Stimulated activated CD8-positive, alpha-beta memory T cell treated with anti-CD3 and anti-CD28 coated beads, Interleukin-15, amount 100 ng/mL, for 1 hour (primary cell): Measurements from ENCODE around the gene DAZL.
A peak's percentile ranks its signal among the peaks of the same experiment; 100 is the strongest.

ENCODE experiments used
- DNase-seq: peaks from one replicate; pipeline ENCODE4 v3.0.0-alpha.2; 2020; ENCODE audit warnings: low read depth

The DAZL gene

GRCh38 chr3:16595778-16596177, 9.4 kb downstream of the DAZL start:
- DNase-seq = no peak

DNA sequence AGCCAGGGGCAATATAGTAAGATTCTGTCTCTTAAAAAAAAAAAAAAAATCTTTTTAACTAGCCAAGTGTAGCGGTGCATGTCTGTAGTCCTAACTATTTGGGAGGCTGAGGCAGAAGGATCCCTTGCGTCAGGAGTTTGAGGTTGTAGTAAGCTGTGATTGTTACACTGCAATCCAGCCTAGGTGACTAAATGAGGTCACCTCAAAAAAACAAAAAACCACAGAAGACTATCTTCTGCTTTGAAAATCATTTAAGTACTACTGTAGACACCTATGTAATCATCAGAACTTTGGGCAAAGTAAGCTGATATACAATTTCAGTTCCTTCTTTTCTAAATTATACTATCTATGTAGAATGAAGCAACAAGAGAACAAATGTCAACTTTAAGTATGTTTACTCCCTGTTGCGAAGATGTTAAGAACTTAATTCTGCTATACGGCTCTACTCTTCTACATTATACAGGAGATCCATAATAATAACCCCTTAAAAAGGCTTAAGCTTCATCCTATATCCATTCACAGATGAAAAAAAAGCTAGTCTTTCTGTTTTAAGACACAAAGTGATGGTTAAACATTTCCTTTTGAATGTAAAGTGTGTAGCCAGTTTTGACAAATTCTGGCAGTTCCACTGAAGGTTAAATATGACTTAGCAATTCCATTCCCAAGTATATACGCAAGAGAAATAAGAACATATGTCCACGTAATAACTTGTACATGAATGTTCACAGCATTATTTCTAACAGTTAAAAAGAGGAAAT, 15.2 kb downstream of the DAZL start:
- DNase-seq = no peak

DNA sequence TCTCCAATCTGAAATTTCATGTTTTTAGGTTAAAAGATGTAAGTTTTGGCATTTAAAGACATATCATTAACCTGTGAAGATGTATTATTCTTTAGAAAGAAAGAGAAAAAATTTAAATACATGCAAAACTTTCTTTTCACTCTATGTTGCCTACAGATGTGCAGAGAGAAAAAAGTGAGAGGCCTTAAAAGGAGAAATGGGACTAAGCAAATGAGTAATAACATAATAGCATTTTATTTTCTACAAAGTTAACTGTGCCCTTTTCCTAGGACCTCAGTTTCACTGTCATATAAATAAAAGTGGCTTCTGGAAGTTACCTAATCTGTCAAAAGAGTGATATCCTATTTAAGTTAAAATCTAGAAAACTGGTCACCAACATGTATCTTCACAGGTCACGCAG, 16.1 kb downstream of the DAZL start:
- no peak for DNase-seq

- no peak for DNase-seq
Observed at GRCh38 chr3:16587681-16588060, 17.6 kb downstream of the DAZL start.

DNA sequence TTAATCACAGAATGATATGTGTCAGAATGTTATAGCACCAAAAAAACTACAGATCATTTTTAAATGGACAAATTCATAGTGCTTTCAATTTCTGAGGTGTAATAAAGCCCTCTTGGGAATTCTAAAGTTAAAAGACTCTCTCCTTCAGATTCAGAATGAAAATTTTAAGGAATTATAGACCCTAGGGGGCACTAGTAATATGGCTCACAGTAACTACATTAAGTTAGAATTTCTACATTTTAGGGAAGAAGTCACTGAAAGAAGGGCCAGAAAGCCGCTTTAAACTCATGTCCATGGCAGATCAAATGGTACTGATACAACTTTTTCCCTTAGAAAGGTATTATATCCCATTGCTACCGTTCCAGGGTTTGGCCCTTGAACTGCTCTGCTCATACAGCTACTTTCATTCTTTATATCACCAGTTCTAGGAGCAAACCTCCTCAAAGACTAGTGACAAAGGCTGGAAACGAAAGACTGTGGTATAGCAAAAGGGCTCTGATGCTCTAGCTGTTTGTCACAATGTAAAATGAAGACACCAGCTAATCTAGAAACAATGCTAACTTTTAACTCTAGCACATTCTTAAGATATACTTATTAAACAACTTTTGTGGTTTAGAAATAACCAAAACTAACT, 18.1 kb downstream of the DAZL start:
- DNase-seq = no peak

DNA sequence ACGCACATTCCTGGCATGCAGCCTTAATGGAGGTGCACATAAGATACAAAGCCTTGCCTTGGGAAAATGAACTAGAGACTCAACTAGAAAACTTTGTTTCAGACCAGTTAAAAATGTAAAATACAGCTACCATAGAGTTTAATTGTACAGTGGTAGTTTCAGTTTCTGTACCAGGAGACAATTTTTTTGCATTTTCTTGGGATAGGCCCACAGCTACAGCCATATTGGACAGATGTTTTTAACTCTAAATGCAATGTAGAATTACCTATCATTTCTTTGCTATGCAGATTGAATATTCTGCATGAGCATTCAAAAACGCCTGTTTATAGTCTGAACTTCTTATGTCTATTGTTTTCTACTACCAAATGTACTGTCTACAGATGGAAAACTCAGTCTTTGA, 20.3 kb downstream of the DAZL start:
- no peak for DNase-seq

DNA sequence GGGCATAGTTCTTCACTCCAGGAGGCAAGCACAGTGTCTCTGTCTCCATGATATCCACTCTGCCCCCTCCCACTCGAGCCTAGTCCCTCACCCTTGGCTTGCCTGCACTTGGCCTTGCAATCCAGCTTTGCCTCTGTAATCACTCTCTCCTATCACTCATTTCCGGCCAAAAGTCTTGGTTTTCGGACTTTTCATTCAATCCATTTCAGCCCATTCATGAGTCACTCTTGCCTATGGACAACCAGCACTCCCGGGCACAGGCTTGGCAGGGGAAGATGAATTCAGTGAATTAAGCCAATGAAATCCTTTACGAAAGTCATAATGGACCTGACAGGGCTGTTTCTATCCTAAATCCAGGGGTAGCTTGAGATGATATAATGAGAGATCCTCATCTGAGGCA, 21.7 kb downstream of the DAZL start:
- no peak for DNase-seq

GRCh38 chr3:16570113-16570512, 35.1 kb downstream of the DAZL start:
- no peak for DNase-seq

GRCh38 chr3:16568532-16568931, 36.7 kb downstream of the DAZL start:
- no peak for DNase-seq

DNA sequence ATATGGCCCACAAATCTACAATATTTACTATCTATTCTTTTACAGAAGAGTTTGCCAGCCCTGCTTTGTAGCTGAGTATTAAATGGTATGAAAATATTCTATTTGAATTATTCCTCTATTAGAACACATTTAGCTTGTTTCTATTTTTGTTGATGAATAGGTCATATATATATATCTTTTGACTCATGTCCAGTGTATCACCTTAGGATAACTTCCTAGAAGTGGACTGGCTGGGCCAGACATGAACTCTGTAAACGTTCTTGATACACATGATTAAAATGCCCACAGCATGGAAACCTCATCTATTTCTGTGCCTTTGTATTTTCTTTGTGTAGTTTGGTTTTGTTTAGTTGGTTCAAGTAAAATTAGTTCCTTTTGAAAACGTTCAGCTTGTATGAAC, 37.1 kb downstream of the DAZL start:
- DNase-seq = no peak

- DNase-seq = no peak
Observed at GRCh38 chr3:16559653-16560365, 45.4 kb downstream of the DAZL start.

DNA sequence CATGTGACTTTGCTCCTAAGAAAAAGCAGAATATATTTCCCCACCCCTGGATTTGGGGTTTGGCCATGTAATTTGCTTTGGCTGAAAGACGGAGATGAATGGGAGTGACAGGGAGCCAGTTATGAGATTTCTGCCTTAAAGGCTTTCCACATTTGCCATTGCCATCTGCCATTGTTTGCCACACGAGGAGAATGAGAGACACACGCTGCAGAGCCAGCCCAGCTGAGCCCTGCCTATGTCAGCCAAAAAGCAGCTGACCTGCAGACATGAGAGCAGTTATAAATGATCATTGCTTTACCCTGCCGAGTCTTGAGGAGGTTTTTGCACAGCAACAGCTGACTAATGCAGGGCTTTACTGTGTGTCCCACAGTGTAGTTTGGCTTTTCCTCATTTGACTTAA, 51.1 kb downstream of the DAZL start:
- no peak for DNase-seq

DNA sequence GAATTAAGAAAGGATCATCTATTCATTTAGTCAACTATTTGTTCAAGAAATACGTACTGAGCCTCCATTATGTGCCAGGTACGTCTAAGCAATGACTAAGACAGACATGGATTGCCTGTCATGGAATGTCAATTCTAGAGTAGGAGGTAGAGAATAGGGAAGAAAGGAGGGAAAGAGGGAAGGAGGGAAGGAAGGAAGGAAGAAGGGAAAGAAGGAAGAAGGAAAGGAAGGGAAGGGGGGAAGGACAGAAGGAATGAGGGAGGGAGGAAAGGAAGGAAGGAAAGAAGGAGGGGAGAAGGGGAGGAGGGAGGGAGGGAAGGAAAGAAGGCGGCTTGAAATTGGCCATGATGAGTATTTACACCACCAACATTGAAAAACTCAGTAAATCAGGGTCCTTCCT, 52.5 kb downstream of the DAZL start:
- no peak for DNase-seq

DNA sequence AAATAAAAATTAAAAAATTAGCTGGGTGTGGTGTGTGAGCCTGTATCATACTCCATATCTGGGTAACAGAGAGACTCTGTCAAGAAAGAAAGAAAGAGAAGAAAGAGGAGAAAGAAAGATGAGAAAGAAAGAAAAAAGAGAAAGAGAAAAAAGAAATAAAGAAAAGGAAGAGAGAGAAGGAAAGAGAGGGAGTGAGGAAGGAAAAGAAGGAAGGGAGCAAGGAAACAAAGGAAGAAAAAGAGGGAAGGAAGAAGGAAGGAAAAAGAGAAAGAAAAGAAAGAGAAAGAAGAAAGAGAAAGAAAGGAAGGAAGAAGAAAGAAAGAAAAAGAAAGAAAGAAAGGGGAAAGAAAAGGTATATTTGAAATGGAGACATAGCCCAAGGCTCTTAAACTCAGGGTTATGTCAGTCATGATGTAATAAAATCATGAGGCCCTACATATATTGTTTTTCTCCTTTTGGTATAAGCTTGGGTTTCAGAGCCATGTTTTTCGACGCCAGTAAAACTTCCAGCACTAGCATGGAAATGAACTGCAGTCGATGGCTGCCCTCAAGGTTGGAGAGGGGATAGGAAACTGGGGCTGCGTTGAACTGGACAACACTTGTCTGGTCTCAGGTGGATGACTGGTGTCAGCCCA, 53.8 kb downstream of the DAZL start:
- no peak for DNase-seq

GRCh38 chr3:16550676-16551341, 54.4 kb downstream of the DAZL start:
- peak; percentile 54 for DNase-seq

GRCh38 chr3:16550305-16550675, 54.9 kb downstream of the DAZL start:
- DNase-seq = no peak

DNA sequence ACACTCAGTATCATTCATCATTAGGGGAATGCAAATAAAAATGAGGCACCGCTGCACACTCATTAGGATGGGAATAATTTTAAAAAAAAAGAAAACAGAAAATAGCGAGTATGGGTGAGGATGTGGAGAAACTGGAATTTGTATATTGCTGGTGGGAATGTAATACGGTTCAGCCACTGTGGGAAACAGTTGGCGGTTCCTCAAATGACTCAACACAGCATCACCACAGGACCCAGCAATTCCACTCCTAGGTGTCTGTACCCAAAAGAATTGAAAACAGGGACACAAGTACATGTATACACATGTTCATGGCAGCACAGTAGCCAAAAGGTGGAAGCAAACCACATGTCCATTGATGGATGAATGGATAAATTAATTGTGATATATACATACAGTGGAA, 56.5 kb downstream of the DAZL start:
- no peak for DNase-seq

DNA sequence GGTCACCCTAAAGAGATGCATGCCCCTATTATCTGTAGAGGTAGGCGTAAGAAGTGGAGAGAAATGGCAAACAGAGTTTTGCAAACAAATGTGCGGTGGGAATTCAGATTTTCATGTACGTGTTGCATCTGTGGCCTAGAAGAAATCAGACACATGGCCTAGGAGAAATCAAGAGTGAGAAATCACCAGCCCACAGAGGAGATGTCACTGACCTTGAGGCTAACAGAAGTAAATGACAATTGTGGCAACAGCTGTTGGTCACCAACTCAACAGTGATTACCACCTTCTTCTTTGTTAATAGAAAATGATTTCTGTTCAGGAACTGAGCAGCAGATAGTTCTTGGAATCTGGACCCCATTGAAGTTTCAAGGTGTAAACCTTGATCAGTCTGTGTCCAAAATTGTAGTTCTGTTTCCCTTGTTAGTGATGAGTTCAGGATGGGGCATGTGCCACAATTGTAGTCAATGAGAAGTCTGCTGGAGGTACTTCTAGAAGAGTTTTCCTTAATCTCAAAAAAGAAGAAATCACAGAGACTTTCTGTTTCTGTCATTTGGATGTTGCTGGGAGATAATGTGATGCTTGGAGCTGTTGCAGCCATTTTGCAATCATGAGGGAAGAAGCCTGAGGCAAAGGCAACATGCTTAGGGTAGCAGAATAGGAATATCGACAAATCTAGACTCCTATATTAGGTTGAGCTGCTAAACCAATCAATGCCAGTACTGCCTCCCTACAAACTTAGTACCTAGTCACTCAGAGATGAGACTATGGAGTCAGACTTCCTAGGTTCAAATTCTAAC, 57.5 kb downstream of the DAZL start:
- no peak for DNase-seq

- no peak for DNase-seq
Observed at GRCh38 chr3:16546186-16547010, 58.8 kb downstream of the DAZL start.

DNA sequence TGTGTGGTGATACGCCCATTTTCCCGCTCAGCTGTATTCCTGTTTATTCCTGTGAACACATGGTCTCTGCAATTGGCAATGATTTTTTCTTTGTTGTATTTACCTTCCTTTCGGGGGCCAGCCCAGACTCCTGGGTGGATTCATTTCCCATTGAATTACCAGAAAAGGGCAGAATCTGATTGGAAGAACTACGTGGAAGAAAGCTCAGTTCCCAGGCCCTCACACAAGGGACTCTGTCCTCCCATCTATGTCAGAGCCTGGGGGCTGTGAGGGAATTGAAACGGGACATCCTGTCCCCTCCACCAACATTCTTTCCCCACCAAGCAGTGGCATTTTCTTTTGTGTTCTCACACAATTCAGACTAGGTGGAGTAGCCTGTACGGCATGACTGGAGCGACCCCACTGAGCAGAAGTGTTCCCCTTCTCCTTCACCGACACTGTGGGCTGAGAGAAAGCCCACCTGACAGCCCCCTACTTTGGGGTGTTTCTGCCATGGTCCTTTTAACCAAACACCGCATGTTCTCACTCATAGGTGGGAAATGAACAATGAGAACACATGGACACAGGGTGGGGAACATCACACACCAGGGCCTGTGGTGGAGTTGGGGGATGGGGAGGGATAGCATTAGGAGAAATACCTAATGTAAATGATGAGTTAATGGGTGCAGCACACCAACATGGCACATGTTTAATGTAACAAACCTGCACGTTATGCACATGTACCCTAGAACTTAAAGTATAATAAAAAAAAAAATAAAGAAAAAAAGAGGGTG, 59.6 kb downstream of the DAZL start:
- no peak for DNase-seq
